GM10248 (cell line): ENCODE results near the gene ITGA1.
"Not testable (repeated sequence)": the region's sequence is repeated elsewhere in the genome, so short reads cannot be mapped to it uniquely, and the experiment has no call there.

ENCODE experiments used
- CTCF ChIA-PET: fragments of 300-600 bp; sonication (Branson Sonifier 250); formaldehyde crosslinking; extraction: SDS; loops from one replicate; lab custom pipeline; 2021; ENCODE audit warnings: antibody characterized with exemption; lab: Yijun Ruan, JAX
- POLR2A ChIA-PET: fragments of 350-650 bp; sonication (Branson Sonifier 250); formaldehyde crosslinking; extraction: SDS; loops from one replicate; lab custom pipeline; 2020; ENCODE audit warnings: antibody characterized with exemption; lab: Yijun Ruan, JAX
- DNase-seq: peaks from one replicate; pipeline ENCODE4 v3.0.0; 2012; ENCODE audit errors: extremely low spot score
- TF ChIP-seq, protein P1 (sequence below): IDR thresholded peaks from 2 replicates; pipeline ENCODE4 v1.5.1; 2012; ENCODE audit warnings: mild to moderate bottlenecking, low read depth; ENCODE audit errors: extremely low read depth, missing control alignments, control extremely low read depth

The ITGA1 gene

DNA sequence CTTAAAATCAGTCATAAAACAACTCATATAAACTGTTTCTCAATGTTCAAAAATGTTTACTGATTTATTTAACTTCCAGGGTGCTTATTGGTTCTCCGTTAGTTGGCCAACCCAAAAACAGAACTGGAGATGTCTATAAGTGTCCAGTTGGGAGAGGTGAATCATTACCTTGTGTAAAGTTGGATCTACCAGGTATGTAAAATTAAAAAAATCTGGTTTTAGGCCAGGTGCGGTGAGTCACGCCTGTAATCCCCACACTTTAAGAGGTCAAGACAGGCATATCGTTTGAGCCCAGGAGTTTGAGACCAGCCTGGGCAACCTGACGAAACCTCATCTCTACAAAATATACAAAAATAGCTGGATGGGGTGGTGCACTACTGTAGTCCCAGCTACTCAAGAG lies 73.7 kb downstream of the ITGA1 start:
- POLR2A ChIA-PET, result no interaction called here

DNA sequence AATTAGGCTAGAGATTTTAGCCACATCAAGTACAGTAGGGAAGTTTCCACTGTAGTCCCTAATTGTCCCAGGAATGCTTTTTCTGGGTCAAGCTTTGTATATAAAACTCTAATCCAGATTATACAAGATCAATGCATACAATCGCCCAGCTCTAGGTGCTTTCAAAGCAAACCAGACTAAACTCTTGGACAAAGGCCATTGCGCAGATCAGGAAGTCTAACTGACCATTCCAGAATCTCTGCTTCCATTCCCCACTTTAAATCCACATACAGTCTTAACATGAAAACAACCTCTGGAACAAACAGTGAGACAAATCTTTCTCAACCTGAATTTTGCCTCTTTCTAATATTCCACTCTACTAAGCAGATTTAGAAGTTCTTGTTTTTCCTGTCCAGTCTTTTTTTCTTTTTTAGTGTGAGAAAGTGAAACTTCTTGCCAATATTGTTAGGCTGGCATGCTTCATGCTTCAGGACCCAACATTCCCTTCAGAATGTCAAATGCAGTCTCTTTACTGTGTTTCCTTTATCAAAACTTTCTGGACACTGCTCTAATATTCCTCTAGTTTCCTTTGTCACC lies 76.1 kb downstream of the ITGA1 start:
- TF ChIP-seq, protein P1, sequence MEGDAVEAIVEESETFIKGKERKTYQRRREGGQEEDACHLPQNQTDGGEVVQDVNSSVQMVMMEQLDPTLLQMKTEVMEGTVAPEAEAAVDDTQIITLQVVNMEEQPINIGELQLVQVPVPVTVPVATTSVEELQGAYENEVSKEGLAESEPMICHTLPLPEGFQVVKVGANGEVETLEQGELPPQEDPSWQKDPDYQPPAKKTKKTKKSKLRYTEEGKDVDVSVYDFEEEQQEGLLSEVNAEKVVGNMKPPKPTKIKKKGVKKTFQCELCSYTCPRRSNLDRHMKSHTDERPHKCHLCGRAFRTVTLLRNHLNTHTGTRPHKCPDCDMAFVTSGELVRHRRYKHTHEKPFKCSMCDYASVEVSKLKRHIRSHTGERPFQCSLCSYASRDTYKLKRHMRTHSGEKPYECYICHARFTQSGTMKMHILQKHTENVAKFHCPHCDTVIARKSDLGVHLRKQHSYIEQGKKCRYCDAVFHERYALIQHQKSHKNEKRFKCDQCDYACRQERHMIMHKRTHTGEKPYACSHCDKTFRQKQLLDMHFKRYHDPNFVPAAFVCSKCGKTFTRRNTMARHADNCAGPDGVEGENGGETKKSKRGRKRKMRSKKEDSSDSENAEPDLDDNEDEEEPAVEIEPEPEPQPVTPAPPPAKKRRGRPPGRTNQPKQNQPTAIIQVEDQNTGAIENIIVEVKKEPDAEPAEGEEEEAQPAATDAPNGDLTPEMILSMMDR, result no peak
- ChIA-PET CTCF (interaction anchor here (1.0 to 1.5 kb wide), 2 partner anchors 13 to 171 kb away, joined by 3 to 4 read pairs; no protein-coding TSS in a partner anchor), POLR2A (no interaction called here)
- no peak for DNase-seq

More for the DNA sequence above, 73.7 kb downstream of the ITGA1 start:
- DNase-seq, result no peak
- TF ChIP-seq, protein P1, result no peak
- CTCF ChIA-PET, result no interaction called here

DNA sequence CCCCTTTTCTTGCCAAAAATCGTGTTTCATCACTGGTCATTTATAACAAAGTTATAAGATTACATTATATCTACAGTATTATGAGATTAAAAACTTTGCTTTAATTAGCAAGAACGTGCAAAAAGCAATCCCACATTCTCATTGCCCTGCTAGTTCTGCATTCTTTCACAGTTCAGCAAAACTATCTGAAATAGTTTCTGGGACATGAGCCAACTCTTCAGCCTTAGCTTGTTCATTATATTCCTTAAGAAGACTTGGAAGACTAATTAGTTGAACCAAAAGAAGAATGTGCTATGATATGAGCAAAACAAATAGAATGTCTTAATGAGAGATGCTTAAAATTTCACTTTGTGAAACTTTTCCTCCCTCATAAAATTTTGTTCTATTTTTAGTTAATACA lies 76.7 kb downstream of the ITGA1 start:
- TF ChIP-seq, protein P1, result no peak
- no peak for DNase-seq
- ChIA-PET POLR2A (no interaction called here), CTCF (interaction anchor here (1.0 to 4.6 kb wide), 2 partner anchors 12 to 171 kb away, joined by 3 to 17 read pairs; no protein-coding TSS in a partner anchor)

DNA sequence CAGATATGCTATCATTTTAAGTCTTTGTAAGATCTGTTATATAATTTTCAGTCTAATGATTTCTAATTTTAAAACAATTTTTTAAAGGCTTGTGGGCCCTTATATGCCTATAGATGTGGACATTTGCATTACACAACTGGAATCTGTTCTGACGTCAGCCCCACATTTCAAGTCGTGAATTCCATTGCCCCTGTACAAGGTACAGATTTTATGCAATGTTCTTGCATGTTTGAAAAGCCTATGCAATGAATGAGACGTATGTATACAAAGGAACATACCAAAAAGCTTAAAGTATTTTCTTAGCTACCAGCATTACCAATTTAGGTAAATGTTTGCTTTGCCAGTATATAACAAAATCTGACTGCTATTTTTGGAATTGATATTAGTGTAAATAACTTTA lies 77.2 kb downstream of the ITGA1 start:
- TF ChIP-seq, protein P1, result no peak
- no peak for DNase-seq
- POLR2A ChIA-PET, result no interaction called here
- CTCF ChIA-PET, result interaction anchor here (1.0 to 4.6 kb wide), 2 partner anchors 12 to 172 kb away, joined by 3 to 17 read pairs; no protein-coding TSS in a partner anchor

DNA sequence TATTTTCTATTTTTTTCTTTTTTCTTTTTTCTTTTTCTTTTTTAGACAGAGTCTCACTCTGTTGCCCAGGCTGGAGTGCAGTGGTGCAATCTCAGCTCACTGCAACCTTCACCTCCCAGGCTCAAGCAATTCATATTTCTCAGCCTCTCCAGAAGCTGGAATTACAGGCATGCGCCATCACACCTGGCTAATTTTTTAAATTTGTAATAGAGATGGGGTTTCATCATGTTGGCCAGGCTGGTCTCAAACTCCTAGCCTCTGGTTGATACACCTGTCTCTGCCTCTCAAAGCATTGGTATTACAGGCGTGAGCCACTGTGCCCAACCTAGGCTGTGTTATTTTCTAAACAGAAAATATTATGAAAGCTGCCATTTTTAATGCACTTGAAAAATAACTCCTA lies 78.3 kb downstream of the ITGA1 start:
- POLR2A ChIA-PET, DNase-seq: not testable (repeated sequence)
- CTCF ChIA-PET, result interaction anchor here (1.3 to 4.6 kb wide), 3 partner anchors 11 to 26 kb away, joined by 3 to 17 read pairs (median 4); no protein-coding TSS in a partner anchor

DNA sequence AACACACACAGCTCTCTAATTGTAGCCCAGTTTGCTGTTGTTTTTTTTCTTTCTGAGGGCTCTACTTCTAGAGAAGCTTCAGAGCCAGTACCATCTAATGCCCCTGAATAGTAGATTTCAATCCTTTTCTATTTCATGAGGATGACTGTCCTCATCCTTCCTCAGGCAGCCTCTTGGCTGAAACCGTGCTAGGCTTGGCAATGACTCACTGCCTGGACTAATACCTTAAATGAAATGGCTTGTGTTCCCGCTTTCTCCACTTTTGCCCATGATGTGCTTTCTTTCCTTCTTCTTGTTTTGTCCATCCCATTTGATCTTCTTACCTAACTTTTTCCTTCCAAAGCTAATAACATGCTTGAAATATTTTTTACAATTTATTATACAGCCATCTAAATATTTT lies 80.1 kb downstream of the ITGA1 start:
- DNase-seq, result no peak
- TF ChIP-seq, protein P1, result no peak
- POLR2A ChIA-PET, result no interaction called here
- CTCF ChIA-PET, result interaction anchor here (1.0 to 4.6 kb wide), 5 partner anchors 9 to 80 kb away, joined by 3 to 17 read pairs (median 4); no protein-coding TSS in a partner anchor

DNA sequence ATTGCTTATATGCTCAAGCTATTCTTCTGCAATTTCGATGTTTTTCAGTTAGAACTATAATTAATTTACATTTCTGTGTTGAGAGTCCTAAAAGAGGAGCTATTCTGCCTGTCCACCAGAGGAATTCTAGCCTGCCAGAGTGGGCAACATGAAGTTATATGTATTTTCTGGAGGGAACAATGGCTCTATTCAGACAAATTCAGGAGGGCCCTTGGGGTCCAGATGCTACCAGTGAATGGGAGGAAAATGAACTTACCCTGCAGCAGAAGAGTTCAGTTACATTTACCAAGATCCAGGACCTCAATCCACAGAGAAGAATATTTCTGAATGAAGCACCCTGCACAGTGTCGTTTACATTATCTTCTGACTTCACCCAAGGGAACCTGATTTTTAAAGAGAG lies 80.7 kb downstream of the ITGA1 start:
- ChIA-PET CTCF (interaction anchor here (1.0 to 4.6 kb wide), 5 partner anchors 8 to 80 kb away, joined by 3 to 17 read pairs (median 4); no protein-coding TSS in a partner anchor), POLR2A (no interaction called here)
- TF ChIP-seq, protein P1, result no peak
- no peak for DNase-seq
